Colon (tissue), 2 donors: ENCODE measurements around the gene THBS3.
"Not testable (repeated sequence)": the region's sequence is repeated elsewhere in the genome, so short reads cannot be mapped to it uniquely, and the experiment has no call there.

Experiments used
- FAIRE-seq: peaks from 2 replicates; lab custom pipeline; 2012; peaks lifted over from hg19 to GRCh38; lab: Jason Lieb, UNC
- donor health status: control.
- donor health status: control.

The THBS3 gene

DNA sequence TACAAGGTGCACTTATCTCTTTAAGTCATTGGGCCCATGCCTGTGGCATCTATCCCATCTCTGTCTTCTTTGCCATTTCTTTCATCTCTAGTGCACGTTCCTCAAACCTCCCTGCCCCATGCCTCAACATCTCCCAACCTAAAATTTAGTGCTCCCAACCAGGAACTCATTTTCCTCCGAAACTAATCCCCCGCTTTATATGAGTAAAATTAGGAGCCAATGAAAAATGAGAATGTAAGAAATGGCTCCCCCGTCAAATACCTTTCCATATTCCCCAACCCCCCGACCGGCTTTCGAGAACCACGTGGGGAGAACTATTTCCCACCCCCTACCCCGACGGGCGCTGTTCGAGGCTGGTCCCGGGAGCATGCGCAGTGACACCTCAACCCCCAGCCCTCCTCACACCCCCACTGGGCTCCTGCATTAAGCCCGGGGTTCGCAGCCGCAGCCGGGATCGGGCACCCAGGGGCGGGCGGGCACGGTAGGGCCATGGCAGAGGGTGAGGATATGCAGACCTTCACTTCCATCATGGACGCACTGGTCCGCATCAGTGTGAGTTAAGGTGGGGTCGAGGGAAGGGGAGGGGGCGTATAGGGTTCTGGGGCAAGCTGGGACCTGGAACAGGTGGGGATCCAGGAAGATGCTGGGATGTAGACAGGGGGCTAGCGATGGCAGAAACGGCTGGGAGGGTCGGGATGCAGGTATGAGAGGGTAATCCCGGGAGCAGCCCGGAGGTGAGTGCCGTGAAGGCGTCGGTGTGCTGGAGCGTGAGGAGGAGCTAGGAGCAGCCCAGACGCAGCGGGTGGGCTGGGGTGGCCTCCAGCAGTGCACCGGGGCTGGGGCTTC, 34.0 kb downstream of the THBS3 start, which contains the start of gene TRIM46:
Gene TRIM46 (plus strand): TSS at position 372 of the 846 bp plus-strand sequence. CDS start 118 bp downstream, at position 490.
- no peak for FAIRE-seq

DNA sequence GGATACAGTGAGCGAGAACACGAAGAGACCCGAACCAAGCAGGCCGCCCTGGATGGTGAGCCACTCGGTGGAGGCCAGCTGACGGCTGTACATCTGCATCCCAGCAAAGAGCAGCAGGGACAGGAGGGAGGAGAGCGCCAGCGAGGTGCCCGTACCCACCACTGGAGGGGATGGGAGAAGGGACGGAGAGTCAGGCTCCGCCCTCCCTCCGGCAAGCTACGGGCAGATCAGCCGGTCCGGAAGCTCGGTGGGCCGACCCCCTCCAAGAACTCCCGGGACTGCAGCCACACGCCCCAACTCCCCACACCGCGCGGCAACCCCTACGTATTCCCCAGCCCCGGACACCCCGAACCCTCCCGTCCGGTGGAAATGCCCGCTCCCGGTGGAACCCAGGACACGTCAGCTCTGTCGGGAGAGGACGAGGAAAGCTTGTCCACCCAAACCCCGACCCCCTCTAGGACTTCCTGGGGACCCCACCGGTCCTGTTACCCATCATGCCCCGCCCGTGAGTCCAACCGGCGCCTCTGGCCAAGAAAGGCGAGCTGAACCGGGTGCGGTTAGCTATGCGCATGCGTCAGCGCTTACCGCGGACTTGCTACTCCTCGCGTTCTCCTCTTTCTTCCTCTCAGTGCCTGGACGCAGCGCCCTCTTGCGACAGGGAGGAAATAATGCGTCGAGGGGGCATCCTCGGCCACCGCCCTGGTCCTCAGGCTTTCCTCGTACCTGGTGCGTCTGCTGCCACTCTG, 34.8 kb downstream of the THBS3 start, which contains the start of gene KRTCAP2:
Gene KRTCAP2 (minus strand): TSS at position 573 of the 746 bp plus-strand sequence. CDS start 80 bp downstream, at position 493.
- FAIRE-seq, result no peak

DNA sequence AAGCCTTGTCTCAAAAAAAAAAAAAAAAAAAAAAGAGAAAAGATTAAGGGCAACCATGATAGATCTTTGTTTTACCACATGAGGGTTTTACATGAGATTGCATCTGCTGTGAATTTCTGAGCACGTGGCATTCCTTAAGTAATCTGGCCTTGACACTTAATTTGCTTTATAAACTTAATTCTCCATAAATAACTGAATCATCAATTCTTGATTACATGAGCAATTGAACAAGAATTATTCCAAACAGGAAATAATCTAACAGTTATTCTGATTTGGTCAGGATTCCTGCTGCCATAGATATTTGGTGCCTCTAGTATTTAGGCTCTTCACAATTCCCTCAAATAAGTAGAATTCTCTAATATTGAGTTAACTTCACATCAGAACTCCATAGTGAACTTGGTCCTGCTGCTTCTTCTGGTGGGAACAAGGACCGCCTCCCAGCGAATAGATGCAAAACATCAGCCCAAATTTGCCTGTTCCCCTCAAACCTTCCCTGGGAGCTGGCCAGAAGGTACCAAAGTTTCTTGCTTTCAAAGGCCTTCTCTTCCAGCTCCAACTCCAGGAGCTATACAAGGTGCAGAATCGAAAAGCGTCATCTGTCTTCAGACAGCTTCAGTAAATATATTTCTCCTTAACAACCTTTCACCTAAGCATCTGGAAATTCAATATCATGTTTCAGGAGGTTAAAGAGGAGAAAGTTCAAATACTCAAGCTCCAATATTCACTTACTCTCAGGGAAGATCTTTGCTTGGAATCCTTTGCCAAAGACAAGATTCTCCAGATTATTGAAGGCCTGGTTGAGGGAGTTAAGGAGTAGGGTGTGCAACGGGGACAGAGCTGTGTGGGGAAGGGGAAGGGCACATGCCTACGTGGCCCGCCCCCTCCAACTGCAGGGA, 35.6 kb downstream of the THBS3 start:
- FAIRE-seq, result no peak

DNA sequence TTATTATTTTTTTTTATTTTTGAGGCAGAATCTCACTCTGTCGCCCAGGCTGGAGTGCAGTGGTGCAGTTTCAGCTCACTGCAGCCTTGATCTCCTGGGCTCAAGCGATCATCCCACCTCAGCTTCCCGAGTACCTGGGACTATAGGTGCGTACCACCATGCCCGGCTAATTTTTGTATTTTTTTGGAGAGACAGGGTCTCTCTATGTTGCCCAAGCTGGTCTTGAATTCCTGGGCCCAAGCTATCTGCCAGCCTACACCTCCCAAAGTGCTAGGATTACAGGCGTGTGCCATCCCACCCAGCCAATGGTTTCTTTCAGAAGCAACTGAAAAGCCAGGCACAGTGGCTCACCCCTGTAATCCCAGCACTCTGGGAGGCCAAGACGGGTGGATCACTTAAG, 36.9 kb downstream of the THBS3 start:
- FAIRE-seq, result no peak

DNA sequence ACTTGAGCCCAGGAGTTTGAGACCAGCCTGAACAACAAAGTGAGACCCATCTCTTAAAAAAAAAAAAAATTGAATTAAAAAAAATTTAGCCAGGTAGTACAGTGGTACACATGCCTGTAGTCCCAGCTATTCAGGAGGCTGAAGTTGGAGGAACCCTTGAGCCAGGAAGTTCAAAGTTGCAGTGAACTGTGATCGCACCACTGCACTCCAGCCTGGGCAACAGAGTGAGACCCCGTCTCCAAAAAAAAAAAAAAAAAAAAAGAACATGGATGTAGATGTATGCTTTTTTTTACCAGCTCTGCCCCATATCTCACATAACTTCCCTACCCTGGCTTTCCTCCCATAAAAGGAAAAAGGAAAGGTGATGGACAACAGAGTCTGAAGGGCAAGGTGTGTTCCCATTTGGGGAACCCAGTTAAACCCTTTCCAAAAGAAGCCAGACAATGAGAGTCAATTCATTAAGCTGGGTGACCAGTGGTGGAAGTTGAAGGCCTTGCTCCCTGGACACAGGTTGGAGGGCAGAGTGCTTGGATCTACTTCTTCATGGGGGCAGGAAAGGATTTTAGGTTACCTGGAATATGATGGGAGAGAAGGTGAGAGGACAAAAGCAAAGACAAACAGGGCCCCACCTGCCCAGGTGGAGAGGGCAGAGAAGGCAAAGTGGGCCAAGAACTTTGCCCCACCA, 37.5 kb downstream of the THBS3 start:
- FAIRE-seq, result no peak

DNA sequence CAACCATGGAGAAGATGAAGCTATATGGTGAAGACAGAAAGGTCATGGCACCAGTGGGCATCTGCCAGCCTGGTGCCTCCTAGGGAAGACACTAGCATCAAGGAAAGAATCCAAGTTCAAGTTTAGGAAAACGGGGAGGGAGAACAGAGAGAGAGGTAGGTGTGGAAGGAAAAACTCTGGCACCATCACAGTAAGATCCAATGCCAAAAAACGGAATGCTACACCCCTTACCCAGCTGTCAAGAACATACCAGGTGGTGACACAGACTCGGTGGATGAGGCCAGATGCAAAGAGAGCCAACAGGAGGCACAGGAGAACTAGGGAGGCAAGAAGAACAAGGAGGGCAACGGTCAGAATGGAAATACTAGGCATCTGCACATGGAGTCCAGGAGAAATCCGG, 38.2 kb downstream of the THBS3 start:
- no peak for FAIRE-seq

DNA sequence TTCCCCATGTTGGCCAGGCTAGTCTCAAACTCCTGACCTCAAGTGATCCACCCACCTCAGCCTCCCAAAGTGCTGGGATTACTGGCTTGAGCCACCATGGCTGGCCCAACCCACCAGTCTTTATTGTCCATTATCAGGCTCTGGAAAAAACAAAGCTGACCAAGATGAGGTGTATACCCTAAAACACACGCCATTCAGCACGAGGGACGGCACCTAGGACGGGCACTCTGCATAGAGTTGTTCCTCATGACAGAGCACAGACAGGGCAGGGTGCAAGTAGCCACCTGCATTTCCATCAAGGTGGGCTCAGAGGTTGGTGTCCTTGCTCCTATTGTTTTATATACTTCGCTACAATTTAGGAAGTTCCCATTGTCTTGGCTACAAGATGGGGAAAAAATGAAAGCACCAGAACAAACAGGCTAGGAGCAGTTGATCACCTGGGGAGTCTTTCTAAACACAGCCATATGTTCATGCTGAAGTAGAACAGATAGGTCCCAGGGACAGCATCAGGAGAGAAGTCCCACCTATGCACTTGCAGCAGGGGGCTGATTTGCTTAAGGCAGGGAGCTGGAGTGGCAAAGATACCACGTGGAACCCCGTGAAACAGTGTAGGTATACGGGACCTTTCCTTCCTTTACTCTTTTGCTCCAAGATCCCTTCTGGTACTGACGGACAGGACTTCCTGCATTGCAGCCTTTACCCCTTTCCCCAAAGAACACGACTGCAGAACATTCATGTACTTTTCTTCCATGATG, 39.1 kb downstream of the THBS3 start:
- no peak for FAIRE-seq

DNA sequence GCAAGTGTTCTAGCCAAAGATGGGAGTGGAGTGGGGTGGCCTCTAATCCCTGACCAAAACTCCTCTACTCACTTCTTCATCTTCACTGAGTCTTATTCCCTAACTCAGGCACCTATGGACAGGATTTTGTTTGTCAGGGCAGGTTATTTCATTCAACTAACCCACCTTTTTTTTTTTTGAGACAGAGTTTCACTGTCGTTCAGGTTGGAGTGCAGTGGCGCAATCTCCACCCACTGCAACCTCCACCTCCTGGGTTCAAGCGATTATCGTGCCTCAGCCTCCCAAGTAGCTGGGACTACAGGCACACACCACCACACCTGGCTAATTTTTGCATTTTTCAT, 39.6 kb downstream of the THBS3 start:
- not testable (repeated sequence) for FAIRE-seq

DNA sequence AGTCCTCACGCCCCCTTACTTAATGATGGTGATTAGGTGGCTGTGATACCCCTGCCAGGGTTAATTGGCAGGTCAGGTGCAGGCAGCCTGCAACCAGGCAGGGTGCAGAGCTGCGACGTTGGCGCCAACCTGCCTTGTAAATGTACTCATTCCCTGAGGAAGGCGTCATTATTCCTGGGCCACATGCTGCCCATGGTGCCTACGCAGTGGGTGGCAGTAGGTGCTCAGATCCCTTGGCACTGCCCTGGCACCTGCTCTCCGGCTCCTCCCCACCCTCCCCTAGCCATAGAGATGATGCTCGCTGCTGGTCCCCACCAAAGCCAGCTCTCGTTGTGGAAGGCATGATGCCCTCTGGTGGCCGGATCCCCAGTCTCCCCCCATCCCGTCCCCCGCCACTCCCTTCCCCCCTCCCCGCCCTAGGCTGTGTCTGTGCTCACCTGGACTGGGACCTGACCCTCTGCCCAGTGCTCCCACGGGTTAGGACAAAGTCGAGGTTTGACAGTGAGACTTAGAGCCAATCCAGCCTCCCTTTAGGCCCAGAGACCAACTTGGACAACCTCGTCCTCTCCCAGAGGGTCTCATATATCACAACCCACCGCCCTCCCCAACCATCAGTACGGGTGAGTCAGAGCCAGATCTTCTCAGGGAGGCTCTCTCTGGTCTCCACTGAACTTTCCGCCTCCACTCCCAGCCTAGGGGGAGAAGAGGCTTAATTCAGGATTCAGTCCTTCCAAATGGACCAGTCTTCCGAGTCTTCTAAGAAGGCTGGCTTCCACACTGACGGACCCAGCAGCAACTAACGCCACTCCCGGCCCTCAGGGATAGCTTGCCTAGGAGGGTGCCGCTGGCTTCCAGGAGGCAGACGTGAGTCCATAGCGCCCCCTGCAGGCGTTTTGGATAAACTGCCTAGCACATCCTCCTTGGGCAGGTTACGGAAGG, 40.3 kb downstream of the THBS3 start:
- no peak for FAIRE-seq

DNA sequence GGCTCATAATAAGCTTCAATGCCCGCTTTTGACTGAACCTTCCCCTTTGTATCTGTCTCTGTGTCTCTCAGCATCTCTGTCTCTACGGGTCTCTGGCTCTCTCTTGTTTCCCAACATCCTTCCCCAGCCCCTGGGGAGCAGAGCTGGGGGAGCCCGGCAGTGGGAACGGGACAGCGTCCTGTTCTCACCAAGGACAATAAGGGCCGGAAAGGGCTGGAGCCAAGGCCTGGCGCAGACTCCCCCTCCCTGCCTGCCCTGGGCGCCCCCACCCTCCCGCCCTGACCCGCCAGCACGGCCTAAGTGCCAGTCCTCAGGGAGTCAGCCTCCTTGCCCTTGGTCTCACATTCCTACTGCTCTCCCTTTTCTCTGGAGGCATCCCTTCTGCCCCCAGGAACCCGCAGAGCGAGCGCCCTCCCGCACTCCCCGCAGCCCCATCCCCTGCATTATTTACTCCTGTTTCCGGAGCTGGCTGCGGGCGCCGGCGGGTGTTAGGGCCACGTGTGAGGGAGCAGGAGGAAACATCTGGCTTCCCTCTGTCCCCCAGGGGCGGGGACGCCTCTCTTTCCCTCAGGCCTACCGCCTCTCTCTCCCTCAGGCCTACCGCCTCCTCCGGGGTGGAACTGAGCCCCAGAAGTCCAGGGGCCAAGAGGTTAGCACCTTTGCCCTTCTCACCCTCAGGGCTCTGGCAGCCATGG, 41.1 kb downstream of the THBS3 start:
- no peak for FAIRE-seq

DNA sequence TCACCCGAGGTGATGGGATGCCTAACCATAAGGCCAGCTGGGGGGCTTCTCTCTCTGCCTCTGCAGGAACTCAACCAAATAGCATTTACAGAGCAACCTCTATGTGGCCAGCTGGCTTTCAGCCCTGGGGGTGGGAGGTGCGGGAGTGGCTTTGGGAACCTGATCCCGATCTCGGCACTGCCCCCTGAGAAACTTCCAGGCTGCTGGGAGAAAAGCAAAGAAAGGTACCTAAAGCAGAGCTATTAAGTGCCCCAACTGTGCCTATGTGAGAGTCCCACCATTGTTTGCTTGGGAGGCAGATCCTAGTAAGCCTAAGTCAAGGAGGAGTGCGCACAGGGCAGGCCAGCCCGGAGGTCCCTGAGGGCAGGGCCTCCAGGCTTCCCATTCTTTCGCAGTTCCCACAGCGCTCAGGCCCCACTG, 41.6 kb downstream of the THBS3 start:
- FAIRE-seq, result no peak

DNA sequence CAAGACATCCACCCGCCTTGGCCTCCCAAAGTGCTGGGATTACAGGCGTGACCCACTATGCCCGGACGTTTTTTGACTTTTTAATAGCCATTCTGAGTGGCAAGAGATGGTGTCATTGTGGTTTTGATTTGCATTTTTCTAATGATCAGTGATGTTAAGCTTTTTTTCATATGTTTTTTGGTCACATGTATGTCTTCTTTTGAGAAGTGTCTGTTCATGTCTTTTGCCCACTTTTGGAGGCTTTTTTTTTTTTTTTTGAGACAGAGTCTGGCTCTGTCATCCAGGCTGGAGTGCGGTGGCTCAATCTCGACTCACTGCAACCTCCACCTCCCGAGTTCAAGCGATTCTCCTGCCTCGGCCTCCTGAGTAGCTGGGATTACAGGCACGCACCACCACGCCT, 43.1 kb downstream of the THBS3 start:
- not testable (repeated sequence) for FAIRE-seq

DNA sequence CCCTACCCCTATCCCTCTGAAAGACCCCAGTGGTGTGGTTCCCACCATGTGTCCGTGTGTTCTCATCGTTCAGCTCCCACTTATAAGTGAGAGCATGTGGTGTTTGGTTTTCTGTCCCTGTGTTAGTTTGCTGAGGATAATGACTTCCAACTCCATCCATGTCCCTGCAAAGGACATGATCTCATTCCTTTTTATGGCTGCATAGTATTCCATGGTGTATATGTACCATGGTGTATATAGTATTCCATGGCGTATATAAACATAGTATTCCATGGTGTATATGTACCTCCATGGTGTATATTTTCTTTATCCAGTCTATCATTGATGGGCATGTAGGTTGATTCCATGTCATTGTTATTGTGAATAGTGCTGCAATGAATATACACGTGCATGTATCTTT, 43.9 kb downstream of the THBS3 start:
- FAIRE-seq, result not testable (repeated sequence)

DNA sequence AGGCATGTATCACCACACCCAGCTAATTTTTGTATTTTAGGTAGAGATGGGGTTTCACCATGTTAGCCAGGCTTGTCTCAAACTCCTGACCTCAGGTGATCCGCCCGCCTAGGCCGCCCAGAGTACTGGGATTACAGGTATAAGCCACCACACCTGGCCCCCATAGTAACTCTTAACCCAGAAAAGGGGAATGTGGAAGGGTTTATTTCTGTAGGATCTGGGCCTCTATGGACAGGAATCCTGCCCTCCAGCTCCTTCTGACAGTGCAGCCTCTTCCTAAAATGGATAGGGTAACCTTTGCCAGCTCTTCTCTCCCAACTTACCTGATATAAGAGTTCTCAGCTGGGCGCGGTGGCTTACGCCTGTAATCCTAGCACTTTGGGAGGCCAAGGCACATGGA, 45.1 kb downstream of the THBS3 start:
- not testable (repeated sequence) for FAIRE-seq

DNA sequence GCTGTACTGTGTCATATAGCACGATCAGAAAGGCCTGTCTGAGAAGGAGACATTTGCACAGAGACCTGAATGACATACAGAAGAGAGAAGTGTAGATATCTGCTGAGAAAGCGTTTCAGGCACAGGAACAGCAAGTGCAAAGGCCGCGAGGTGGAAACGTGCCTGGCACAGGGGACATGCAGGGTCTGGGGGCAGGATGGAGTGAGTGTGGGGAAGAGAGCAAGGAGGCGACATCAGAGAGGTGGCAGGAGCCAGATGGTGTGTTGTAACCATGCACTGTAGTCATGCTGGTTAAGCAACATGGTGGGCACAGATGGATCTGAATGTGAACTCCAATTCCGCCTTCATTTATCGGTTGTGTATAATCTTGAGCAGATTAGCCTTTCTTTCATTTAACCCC, 47.6 kb downstream of the THBS3 start:
- FAIRE-seq, result no peak

DNA sequence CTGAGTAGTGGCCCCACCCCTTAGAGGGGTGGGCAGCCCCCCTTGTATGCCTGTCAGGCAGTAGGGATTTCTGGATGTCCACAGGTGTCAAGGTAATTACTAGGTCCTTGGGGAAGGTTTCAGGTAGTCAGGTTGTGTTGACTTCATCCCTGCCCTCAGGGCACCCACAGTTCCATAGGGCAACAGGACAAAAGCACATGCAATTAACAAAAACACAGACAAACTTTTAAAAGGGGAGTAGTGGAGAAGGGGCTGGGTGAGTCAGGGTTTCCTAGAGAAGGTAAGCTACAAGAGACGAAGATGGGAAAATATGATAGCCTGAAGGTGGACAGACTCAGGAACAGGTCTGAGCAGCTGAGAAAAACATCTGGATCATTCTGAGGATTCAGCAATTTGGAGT, 48.7 kb downstream of the THBS3 start:
- FAIRE-seq, result no peak

DNA sequence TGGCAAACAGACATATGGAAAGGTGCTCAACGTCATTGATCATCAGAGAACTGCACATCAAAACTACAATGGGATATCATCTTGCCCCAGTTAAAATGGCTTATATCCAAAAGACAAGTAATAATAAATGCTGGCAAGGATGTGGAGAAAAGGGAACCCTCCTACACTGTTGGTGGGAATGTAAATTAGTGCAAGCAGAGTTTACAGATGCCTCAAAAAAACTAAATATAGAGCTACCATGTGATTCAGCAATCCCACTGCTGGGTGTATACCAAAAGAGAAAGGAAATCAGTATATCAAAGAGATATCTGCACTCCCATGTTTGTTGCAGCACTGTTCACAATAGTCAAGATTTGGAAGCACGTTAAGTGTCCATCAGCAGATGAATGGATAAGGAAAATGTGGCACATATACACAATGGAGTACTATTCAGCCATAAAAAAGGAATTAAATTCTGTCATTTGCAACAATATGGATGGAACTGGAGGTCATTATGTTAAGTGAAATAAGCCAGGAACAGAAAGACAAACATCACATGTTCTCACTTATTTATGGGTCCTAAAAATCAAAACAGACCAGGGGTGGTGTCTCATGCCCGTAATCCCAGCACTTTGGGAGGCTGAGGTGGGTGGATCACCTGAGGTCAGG, 51.6 kb downstream of the THBS3 start:
- FAIRE-seq, result not testable (repeated sequence)
